ENCODE measurements around the gene MARCHF2.

The MARCHF2 gene

GRCh38 chr19:8452446-8453123 is 39.5 kb downstream of the MARCHF2 start:
- H3K4me3 ChIP-seq (ENCODE audit: low read depth, low read length): no peak overlapping the region
- no peak for TF ChIP-seq CTCF (IDR thresholded peaks at IDR 0.05; ENCODE audit: control insufficient read depth, extremely low read depth, insufficient read depth)
- DNase-seq (ENCODE audit: low read depth): no peak

- no peak overlapping the region for H3K4me3 ChIP-seq (ENCODE audit: low read depth, low read length)
- DNase-seq (ENCODE audit: low read depth): no peak
- no peak for TF ChIP-seq CTCF (IDR thresholded peaks at IDR 0.05; ENCODE audit: control insufficient read depth, extremely low read depth, insufficient read depth)
Observed at GRCh38 chr19:8453616-8454015, 40.5 kb downstream of the MARCHF2 start.

GRCh38 chr19:8454218-8454617 is 41.1 kb downstream of the MARCHF2 start:
- no peak for DNase-seq (ENCODE audit: low read depth)

GRCh38 chr19:8455018-8455417 is 41.9 kb downstream of the MARCHF2 start:
- DNase-seq (ENCODE audit: low read depth): no peak
- no peak for TF ChIP-seq CTCF (IDR thresholded peaks at IDR 0.05; ENCODE audit: control insufficient read depth, extremely low read depth, insufficient read depth)
- H3K4me3 ChIP-seq (ENCODE audit: low read depth, low read length): no peak overlapping the region

More at GRCh38 chr19:8454218-8454617, 41.1 kb downstream of the MARCHF2 start:
- H3K4me3 ChIP-seq (ENCODE audit: low read depth, low read length): no peak overlapping the region
- TF ChIP-seq CTCF (IDR thresholded peaks at IDR 0.05; ENCODE audit: control insufficient read depth, extremely low read depth, insufficient read depth): no peak

- DNase-seq (ENCODE audit: low read depth): no peak
- no peak for TF ChIP-seq CTCF (IDR thresholded peaks at IDR 0.05; ENCODE audit: control insufficient read depth, extremely low read depth, insufficient read depth)
- H3K4me3 ChIP-seq (ENCODE audit: low read depth, low read length): no peak overlapping the region
Observed at GRCh38 chr19:8456064-8456463, 43.0 kb downstream of the MARCHF2 start.

- H3K4me3 ChIP-seq (ENCODE audit: low read depth, low read length): no peak overlapping the region
- no peak for TF ChIP-seq CTCF (IDR thresholded peaks at IDR 0.05; ENCODE audit: control insufficient read depth, extremely low read depth, insufficient read depth)
- no peak for DNase-seq (ENCODE audit: low read depth)
Observed at GRCh38 chr19:8457209-8457608, 44.1 kb downstream of the MARCHF2 start.

- H3K4me3 ChIP-seq (ENCODE audit: low read depth, low read length): no peak overlapping the region
- no peak for DNase-seq (ENCODE audit: low read depth)
- TF ChIP-seq CTCF (IDR thresholded peaks at IDR 0.05; ENCODE audit: control insufficient read depth, extremely low read depth, insufficient read depth): no peak
Observed at GRCh38 chr19:8457827-8458226, 44.7 kb downstream of the MARCHF2 start.
